Measurements from ENCODE around the gene SHC3.

SHC3 gene

GRCh38 chr9:89036383-89036782 is 142.2 kb downstream of the SHC3 start:
- H3K27ac ChIP-seq (ENCODE audit: low read depth, low read length) = no peak overlapping the region
- no peak overlapping the region for H3K9ac ChIP-seq (ENCODE audit: low read length)
- no peak overlapping the region for H2BK5ac ChIP-seq (ENCODE audit: low read depth, low read length, poor library complexity)
- no peaks in the 10 kb centered on the region for H3K4me1 ChIP-seq (ENCODE audit: control insufficient read depth in 1 of 2, insufficient read depth in 2 of 2, low read length in 2 of 2)
- no peak overlapping the region for H3K14ac ChIP-seq (ENCODE audit: low read length)
- no peaks in the 10 kb centered on the region for H3K27me3 ChIP-seq (ENCODE audit: insufficient read depth, low read length)
- no peak overlapping the region for H3K4me3 ChIP-seq (ENCODE audit: low read depth, low read length)
- H3K18ac ChIP-seq (ENCODE audit: low read length) = no peak overlapping the region
- H3K9me3 ChIP-seq (ENCODE audit: insufficient read depth, low read depth, low read length) = peaks cover 3% of the 10 kb centered on the region
- H3K4ac ChIP-seq (ENCODE audit: low read depth, low read length) = no peak overlapping the region
- no peaks in the 10 kb centered on the region for H3K36me3 ChIP-seq (ENCODE audit: control insufficient read depth in 1 of 2, insufficient read depth in 2 of 2, low read length in 2 of 2)
- H3K79me2 ChIP-seq (ENCODE audit: control insufficient read depth, insufficient read depth, low read length, poor library complexity) = no peaks in the 10 kb centered on the region
- no peak overlapping the region for H3K23ac ChIP-seq (ENCODE audit: low read length)
- no CpG with 5 or more reads among the region's 8 CpGs for WGBS (ENCODE audit: extremely low coverage, insufficient coverage, insufficient read length)
- H4K91ac ChIP-seq (ENCODE audit: low read depth, low read length) = no peak overlapping the region
- no peaks in the 10 kb centered on the region for H3K79me1 ChIP-seq (ENCODE audit: low read length)
- no peak overlapping the region for H4K8ac ChIP-seq (ENCODE audit: low read depth, low read length)
- no peak overlapping the region for H2AK5ac ChIP-seq (ENCODE audit: low read length)
- no peak overlapping the region for H2BK120ac ChIP-seq (ENCODE audit: insufficient read depth, low read length, poor library complexity)
- no peak overlapping the region for H4K12ac ChIP-seq (ENCODE audit: low read depth, low read length)
- no peak overlapping the region for H2BK12ac ChIP-seq (ENCODE audit: low read length)
- H3K4me2 ChIP-seq (ENCODE audit: low read length) = no peak overlapping the region
- H2AFZ ChIP-seq (ENCODE audit: insufficient read depth, low read length, poor library complexity) = no peak overlapping the region
- peak; percentile 7 to 33 for DNase-seq

- Histone ChIP-seq H2AK5ac (ENCODE audit: low read length) (no peak overlapping the region), H3K4ac (ENCODE audit: low read depth, low read length) (no peak overlapping the region), H4K8ac (ENCODE audit: low read depth, low read length) (no peak overlapping the region), H4K91ac (ENCODE audit: low read depth, low read length) (no peak overlapping the region), H3K27ac (ENCODE audit: low read depth, low read length) (no peak overlapping the region), H3K27me3 (ENCODE audit: insufficient read depth, low read length) (no peaks in the 10 kb centered on the region), H3K14ac (ENCODE audit: low read length) (no peak overlapping the region), H3K4me2 (ENCODE audit: low read length) (no peak overlapping the region), H3K79me1 (ENCODE audit: low read length) (no peaks in the 10 kb centered on the region), H4K12ac (ENCODE audit: low read depth, low read length) (no peak overlapping the region), H3K23ac (ENCODE audit: low read length) (no peak overlapping the region), H3K79me2 (ENCODE audit: control insufficient read depth, insufficient read depth, low read length, poor library complexity) (no peaks in the 10 kb centered on the region), H3K18ac (ENCODE audit: low read length) (no peak overlapping the region), H2BK5ac (ENCODE audit: low read depth, low read length, poor library complexity) (no peak overlapping the region), H3K9me3 (ENCODE audit: insufficient read depth, low read depth, low read length) (no peaks in the 10 kb centered on the region), H3K4me1 (ENCODE audit: control insufficient read depth in 1 of 2, insufficient read depth in 2 of 2, low read length in 2 of 2) (no peaks in the 10 kb centered on the region), H3K36me3 (ENCODE audit: control insufficient read depth in 1 of 2, insufficient read depth in 2 of 2, low read length in 2 of 2) (no peaks in the 10 kb centered on the region), H3K9ac (ENCODE audit: low read length) (no peak overlapping the region), H3K4me3 (ENCODE audit: low read depth, low read length) (no peak overlapping the region), H2AFZ (ENCODE audit: insufficient read depth, low read length, poor library complexity) (no peak overlapping the region), H2BK120ac (ENCODE audit: insufficient read depth, low read length, poor library complexity) (no peak overlapping the region), H2BK12ac (ENCODE audit: low read length) (no peak overlapping the region)
- no peak for DNase-seq
- no CpG with 5 or more reads among the region's 5 CpGs for WGBS (ENCODE audit: extremely low coverage, insufficient coverage, insufficient read length)
These were observed 146.0 kb downstream of the SHC3 start for GRCh38 chr9:89032661-89033060.

- Histone ChIP-seq H3K27me3 (ENCODE audit: insufficient read depth, low read length) (no peaks in the 10 kb centered on the region), H3K23ac (ENCODE audit: low read length) (no peak overlapping the region), H3K9me3 (ENCODE audit: insufficient read depth, low read depth, low read length) (no peaks in the 10 kb centered on the region), H3K18ac (ENCODE audit: low read length) (no peak overlapping the region), H3K36me3 (ENCODE audit: control insufficient read depth in 1 of 2, insufficient read depth in 2 of 2, low read length in 2 of 2) (no peaks in the 10 kb centered on the region), H3K27ac (ENCODE audit: low read depth, low read length) (no peak overlapping the region), H3K4me3 (ENCODE audit: low read depth, low read length) (no peak overlapping the region), H4K91ac (ENCODE audit: low read depth, low read length) (no peak overlapping the region), H3K4me1 (ENCODE audit: control insufficient read depth in 1 of 2, insufficient read depth in 2 of 2, low read length in 2 of 2) (no peaks in the 10 kb centered on the region), H3K79me1 (ENCODE audit: low read length) (no peaks in the 10 kb centered on the region), H2BK120ac (ENCODE audit: insufficient read depth, low read length, poor library complexity) (no peak overlapping the region), H2AFZ (ENCODE audit: insufficient read depth, low read length, poor library complexity) (no peak overlapping the region), H4K8ac (ENCODE audit: low read depth, low read length) (no peak overlapping the region), H3K4me2 (ENCODE audit: low read length) (no peak overlapping the region), H3K4ac (ENCODE audit: low read depth, low read length) (no peak overlapping the region), H3K9ac (ENCODE audit: low read length) (no peak overlapping the region), H3K14ac (ENCODE audit: low read length) (no peak overlapping the region), H3K79me2 (ENCODE audit: control insufficient read depth, insufficient read depth, low read length, poor library complexity) (no peaks in the 10 kb centered on the region), H2BK12ac (ENCODE audit: low read length) (no peak overlapping the region), H2BK5ac (ENCODE audit: low read depth, low read length, poor library complexity) (no peak overlapping the region), H2AK5ac (ENCODE audit: low read length) (no peak overlapping the region), H4K12ac (ENCODE audit: low read depth, low read length) (no peak overlapping the region)
- no peak for DNase-seq
- no CpG with 5 or more reads among the region's 5 CpGs for WGBS (ENCODE audit: extremely low coverage, insufficient coverage, insufficient read length)
These were observed 146.4 kb downstream of the SHC3 start for GRCh38 chr9:89032173-89032572.

- Histone ChIP-seq H3K18ac (ENCODE audit: low read length) (no peak overlapping the region), H3K4me2 (ENCODE audit: low read length) (no peak overlapping the region), H2BK120ac (ENCODE audit: insufficient read depth, low read length, poor library complexity) (no peak overlapping the region), H3K4me1 (ENCODE audit: control insufficient read depth in 1 of 2, insufficient read depth in 2 of 2, low read length in 2 of 2) (peaks cover 3% of the 10 kb centered on the region in 2 experiments), H3K79me2 (ENCODE audit: control insufficient read depth, insufficient read depth, low read length, poor library complexity) (no peaks in the 10 kb centered on the region), H4K91ac (ENCODE audit: low read depth, low read length) (no peak overlapping the region), H3K36me3 (ENCODE audit: control insufficient read depth in 1 of 2, insufficient read depth in 2 of 2, low read length in 2 of 2) (no peaks in the 10 kb centered on the region), H3K79me1 (ENCODE audit: low read length) (peaks cover 2% of the 10 kb centered on the region), H3K14ac (ENCODE audit: low read length) (no peak overlapping the region), H3K4ac (ENCODE audit: low read depth, low read length) (no peak overlapping the region), H3K27ac (ENCODE audit: low read depth, low read length) (no peak overlapping the region), H3K9ac (ENCODE audit: low read length) (no peak overlapping the region), H4K12ac (ENCODE audit: low read depth, low read length) (no peak overlapping the region), H2AFZ (ENCODE audit: insufficient read depth, low read length, poor library complexity) (no peak overlapping the region), H2BK5ac (ENCODE audit: low read depth, low read length, poor library complexity) (no peak overlapping the region), H4K8ac (ENCODE audit: low read depth, low read length) (no peak overlapping the region), H3K9me3 (ENCODE audit: insufficient read depth, low read depth, low read length) (peaks cover 2% of the 10 kb centered on the region), H3K23ac (ENCODE audit: low read length) (no peak overlapping the region), H3K4me3 (ENCODE audit: low read depth, low read length) (no peak overlapping the region), H2BK12ac (ENCODE audit: low read length) (no peak overlapping the region), H2AK5ac (ENCODE audit: low read length) (no peak overlapping the region), H3K27me3 (ENCODE audit: insufficient read depth, low read length) (no peaks in the 10 kb centered on the region)
- DNase-seq = no peak
These were observed 148.8 kb downstream of the SHC3 start for GRCh38 chr9:89029788-89030187.

All from trophoblast cell (in vitro differentiated cells and primary cell).